Right lobe of liver (tissue), 6 donors: ENCODE results near the gene APLF. TPM values are rescaled to one million over a fixed set of nuclear protein-coding genes. Genes with fewer than 3 reads are reported as not detected.

Experiments
- ATAC-seq, 4 donors: fragments of 200-7000 bp; cut with Tn5 transposase; one replicate each; pipeline ENCODE4 v1.9.1; 2020; ENCODE audit warnings: mild to moderate bottlenecking in 4 of 4, moderate library complexity in 4 of 4
- DNase-seq, 3 donors: peaks; one replicate each; pipeline ENCODE4 v3.0.0-alpha.2; 2020
- H3K27ac ChIP-seq, 3 donors: fragments of 200-600 bp; one replicate each; pipeline ENCODE4 v1.8.0; 2022
- H3K27me3 ChIP-seq, 2 donors: fragments of 200-600 bp; one replicate each; pipeline ENCODE4 v1.8.0; 2022
- H3K36me3 ChIP-seq, 4 donors: fragments of 200-600 bp; sonication (generic) in 1 of 4; one replicate each; pipeline versions ENCODE4 v1.5.1 to v1.8.0; 2017 to 2022; ENCODE audit warnings: control low read depth in 1 of 4
- H3K4me1 ChIP-seq, 4 donors: fragments of 200-600 bp; sonication (generic) in 1 of 4; one replicate each; pipeline versions ENCODE4 v1.5.1 to v1.8.0; 2017 to 2022; ENCODE audit warnings: control low read depth in 1 of 4
- H3K4me3 ChIP-seq, 3 donors: fragments of 200-600 bp; one replicate each; pipeline ENCODE4 v1.8.0; 2022
- H3K9me3 ChIP-seq, 4 donors: fragments of 200-600 bp; sonication (generic) in 1 of 4; one replicate each; pipeline versions ENCODE4 v1.5.1 to v1.8.0; 2017 to 2022; ENCODE audit warnings: control low read depth in 1 of 4
- CTCF ChIP-seq, 4 donors: fragments of 200-600 bp in 3 of 4; fragments of 450-650 bp in 1 of 4; IDR thresholded peaks; one replicate each; pipeline versions ENCODE4 v1.5.1 to v1.8.0; 2016 to 2022; ENCODE audit warnings: antibody characterized with exemption in 4 of 4, mild to moderate bottlenecking in 2 of 4
- POLR2A ChIP-seq: fragments of 450-650 bp; IDR thresholded peaks from one replicate; pipeline ENCODE4 v1.6.1; 2017; ENCODE audit warnings: antibody characterized with exemption, mild to moderate bottlenecking
- WGBS: methylation state at CpG from one replicate; pipeline ENCODE4 v1.1.6; 2018; ENCODE audit warnings: low coverage, low lambda C conversion rate; ENCODE audit not compliant: insufficient coverage; ENCODE audit errors: missing lambda C conversion rate; 5-methylcytosine and 5-hydroxymethylcytosine counted together
- intact Hi-C, 2 donors: fragments of 100-400 bp; cut with DNase I; formaldehyde crosslinking; loops; one replicate each; pipeline versions ENCODE4 v1.11.2 to v1.14.1; 2022
- total RNA-seq, 6 experiments: library from RNA; depleted of rRNA in 2 of 6; stranded (reverse); fragments of >200 nt in 2 of 6; fragmentation: NEBNext Ultra II Directional in 3 of 6; extraction: Animal tissue kit (Norgen Biotek cat#: 25700) in 3 of 6; gene quantifications; one replicate each; pipeline versions ENCODE4 v1.1.0 to v1.2.4, GENCODE V29; 2016 to 2023
- donor health status: DM: no; HTN: yes; CAD: no.
- donor health status: DM: no; HTN: no; CAD: no.
- donor health status: DM: no; HTN: no; CAD: no.
- donor health status: DM: no; HTN: yes; CAD: no.
- donor health status: DM: no; HTN: yes; CAD: no.

Gene APLF
- total RNA-seq, 6 experiments from 2014 or later: 1.3 to 2.3 (median 1.9) TPM

DNA sequence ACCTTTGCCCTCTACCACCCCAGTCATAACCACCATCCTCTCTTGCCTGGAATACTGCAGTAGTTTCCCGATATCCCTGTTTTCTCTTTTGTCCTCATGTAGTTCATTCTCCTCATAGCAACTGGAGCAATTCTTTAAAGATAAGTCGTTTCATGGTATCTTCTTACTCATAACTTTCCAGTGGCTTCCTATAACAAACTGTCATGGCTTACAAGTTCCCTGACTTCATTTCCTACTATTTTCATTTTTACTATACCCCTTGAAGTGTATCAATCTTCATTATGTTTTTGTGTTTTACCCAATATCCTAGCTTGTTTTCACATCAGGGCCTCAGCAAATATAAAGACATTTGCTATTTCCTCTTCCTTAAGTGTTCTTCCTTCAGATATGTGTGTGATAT lies 92.3 kb downstream of the APLF start:
- Histone ChIP-seq H3K27me3 (no peaks in the 10 kb centered on the region), H3K27ac (no peak overlapping the region), H3K9me3 (no peaks in the 10 kb centered on the region), H3K36me3 (no peaks in the 10 kb centered on the region), H3K4me3 (no peak overlapping the region), H3K4me1 (no peaks in the 10 kb centered on the region)
- TF ChIP-seq POLR2A (no peak), CTCF (IDR thresholded peaks at IDR 0.05) (no peak)
- DNase-seq (no peak), ATAC-seq (no peak)
- 88% methylated on average over 2 of the region's 2 CpGs for WGBS
- intact Hi-C loops: no loop called here

GRCh38 chr2:68560545-68560944 lies 93.2 kb downstream of the APLF start:
- H3K36me3 ChIP-seq: no peaks in the 10 kb centered on the region

GRCh38 chr2:68561372-68561771 lies 94.0 kb downstream of the APLF start:
- no peaks in the 10 kb centered on the region for H3K36me3 ChIP-seq
- WGBS: 69% methylated on average over 3 of the region's 3 CpGs
- intact Hi-C loops: no loop called here
- TF ChIP-seq POLR2A (no peak), CTCF (IDR thresholded peaks at IDR 0.05) (no peak)
- no peak overlapping the region for H3K27ac ChIP-seq
- no peak for DNase-seq
- ATAC-seq: no peak
- H3K4me3 ChIP-seq: no peak overlapping the region
- H3K9me3 ChIP-seq: no peaks in the 10 kb centered on the region
- no peaks in the 10 kb centered on the region for H3K4me1 ChIP-seq
- no peaks in the 10 kb centered on the region for H3K27me3 ChIP-seq

More at GRCh38 chr2:68560545-68560944, 93.2 kb downstream of the APLF start:
- TF ChIP-seq POLR2A: no peak
- TF ChIP-seq CTCF (IDR thresholded peaks at IDR 0.05): no peak
- Histone ChIP-seq H3K27ac (no peak overlapping the region), H3K9me3 (no peaks in the 10 kb centered on the region), H3K4me1 (no peaks in the 10 kb centered on the region), H3K27me3 (no peaks in the 10 kb centered on the region), H3K4me3 (no peak overlapping the region)
- ATAC-seq (no peak), DNase-seq (no peak)
- 64% methylated on average over 2 of the region's 2 CpGs for WGBS
- intact Hi-C loops: no loop called here

GRCh38 chr2:68562934-68563333 lies 95.5 kb downstream of the APLF start:
- H3K27me3 ChIP-seq: no peaks in the 10 kb centered on the region
- no peaks in the 10 kb centered on the region for H3K9me3 ChIP-seq
- H3K4me1 ChIP-seq: no peaks in the 10 kb centered on the region
- TF ChIP-seq POLR2A: no peak
- TF ChIP-seq CTCF (IDR thresholded peaks at IDR 0.05): no peak
- H3K4me3 ChIP-seq: no peak overlapping the region
- intact Hi-C loops: no loop called here
- H3K36me3 ChIP-seq: no peaks in the 10 kb centered on the region
- H3K27ac ChIP-seq: no peak overlapping the region
- 85% methylated on average over 2 of the region's 2 CpGs for WGBS
- ATAC-seq (no peak), DNase-seq (no peak)

DNA sequence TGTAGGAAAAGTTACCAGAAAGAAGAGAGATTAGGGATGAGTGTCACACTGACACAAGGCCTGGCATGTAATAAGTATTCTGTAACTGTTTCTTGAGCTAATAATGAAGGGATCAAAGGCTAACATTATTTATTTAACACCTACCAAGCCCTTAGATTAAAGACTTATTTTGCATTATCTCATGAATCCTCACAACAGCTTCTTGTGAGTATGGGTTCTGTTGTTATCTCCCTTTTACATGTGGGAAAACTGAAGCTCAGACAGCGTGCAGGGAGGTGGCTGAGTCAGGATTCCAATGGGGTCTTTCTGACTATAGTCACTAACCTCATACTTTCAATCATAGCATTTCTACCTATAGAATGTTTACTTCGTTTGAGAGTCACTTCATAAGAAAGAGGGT lies 97.0 kb downstream of the APLF start:
- ATAC-seq: no peak
- H3K36me3 ChIP-seq: no peaks in the 10 kb centered on the region
- TF ChIP-seq CTCF (IDR thresholded peaks at IDR 0.05) (no peak), POLR2A (no peak)
- intact Hi-C loops: no loop called here
- 69% methylated on average over 2 of the region's 2 CpGs for WGBS
- DNase-seq: no peak
- no peaks in the 10 kb centered on the region for H3K9me3 ChIP-seq
- no peak overlapping the region for H3K4me3 ChIP-seq
- H3K27ac ChIP-seq: no peak overlapping the region
- no peaks in the 10 kb centered on the region for H3K27me3 ChIP-seq
- H3K4me1 ChIP-seq: no peaks in the 10 kb centered on the region
